ENCODE results near the gene PAK5.

PAK5 gene

DNA sequence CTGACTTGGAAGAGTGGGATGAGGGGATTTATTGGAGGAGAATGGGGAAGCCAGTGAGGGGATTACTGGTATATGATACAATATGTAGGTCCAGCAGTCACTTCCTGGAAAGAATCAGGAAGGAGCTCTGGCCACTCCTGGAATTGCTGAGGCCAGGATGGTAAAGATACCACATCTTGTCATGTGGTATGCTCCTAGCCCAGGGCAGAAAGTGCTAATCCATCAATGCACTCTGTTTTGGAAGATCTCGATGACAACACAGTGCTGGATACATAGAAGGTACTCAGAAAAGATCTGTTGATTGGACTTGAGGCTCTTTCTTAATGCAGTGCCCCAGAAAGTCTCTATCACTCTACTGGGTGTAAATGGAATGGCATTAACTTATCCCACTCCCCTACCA lies 271.9 kb downstream of the PAK5 start:
- DNase-seq: no peak
- Histone ChIP-seq H3K9me2 (replicated peaks; ENCODE audit: insufficient read depth, low read length) (no peaks in the 10 kb centered on the region), H3K79me2 (ENCODE audit: low read length) (no peaks in the 10 kb centered on the region), H3K27me3 (replicated peaks; ENCODE audit: insufficient read depth, low read length) (no peaks in the 10 kb centered on the region), H3K36me3 (replicated peaks; ENCODE audit: insufficient read depth, low read length) (no peaks in the 10 kb centered on the region), H4K20me1 (ENCODE audit: insufficient read depth, low read length) (no peaks in the 10 kb centered on the region), H3K9me3 (replicated peaks; ENCODE audit: insufficient read depth, low read length) (no peaks in the 10 kb centered on the region), H3K9ac (ENCODE audit: low read length) (no peak overlapping the region), H3K4me2 (ENCODE audit: low read depth, low read length) (no peak overlapping the region), H3F3A (ENCODE audit: insufficient read depth, low read length) (no peaks in the 10 kb centered on the region), H3K27ac (ENCODE audit: low read length) (no peak overlapping the region), H3K4me3 (ENCODE audit: low read length) (no peak overlapping the region), H2AFZ (ENCODE audit: low read length) (no peak overlapping the region), H3K4me1 (ENCODE audit: low read length) (no peaks in the 10 kb centered on the region)
- TF ChIP-seq EZH2 (optimal IDR thresholded peaks at IDR 0.05; ENCODE audit: low read depth, low read length): no peak
- TF ChIP-seq, protein P1, sequence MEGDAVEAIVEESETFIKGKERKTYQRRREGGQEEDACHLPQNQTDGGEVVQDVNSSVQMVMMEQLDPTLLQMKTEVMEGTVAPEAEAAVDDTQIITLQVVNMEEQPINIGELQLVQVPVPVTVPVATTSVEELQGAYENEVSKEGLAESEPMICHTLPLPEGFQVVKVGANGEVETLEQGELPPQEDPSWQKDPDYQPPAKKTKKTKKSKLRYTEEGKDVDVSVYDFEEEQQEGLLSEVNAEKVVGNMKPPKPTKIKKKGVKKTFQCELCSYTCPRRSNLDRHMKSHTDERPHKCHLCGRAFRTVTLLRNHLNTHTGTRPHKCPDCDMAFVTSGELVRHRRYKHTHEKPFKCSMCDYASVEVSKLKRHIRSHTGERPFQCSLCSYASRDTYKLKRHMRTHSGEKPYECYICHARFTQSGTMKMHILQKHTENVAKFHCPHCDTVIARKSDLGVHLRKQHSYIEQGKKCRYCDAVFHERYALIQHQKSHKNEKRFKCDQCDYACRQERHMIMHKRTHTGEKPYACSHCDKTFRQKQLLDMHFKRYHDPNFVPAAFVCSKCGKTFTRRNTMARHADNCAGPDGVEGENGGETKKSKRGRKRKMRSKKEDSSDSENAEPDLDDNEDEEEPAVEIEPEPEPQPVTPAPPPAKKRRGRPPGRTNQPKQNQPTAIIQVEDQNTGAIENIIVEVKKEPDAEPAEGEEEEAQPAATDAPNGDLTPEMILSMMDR (IDR thresholded peaks at IDR 0.05; ENCODE audit: low read length): no peak
- no peak for TF ChIP-seq EZH2phosphoT487 (IDR thresholded peaks at IDR 0.05; ENCODE audit: low read length)

DNA sequence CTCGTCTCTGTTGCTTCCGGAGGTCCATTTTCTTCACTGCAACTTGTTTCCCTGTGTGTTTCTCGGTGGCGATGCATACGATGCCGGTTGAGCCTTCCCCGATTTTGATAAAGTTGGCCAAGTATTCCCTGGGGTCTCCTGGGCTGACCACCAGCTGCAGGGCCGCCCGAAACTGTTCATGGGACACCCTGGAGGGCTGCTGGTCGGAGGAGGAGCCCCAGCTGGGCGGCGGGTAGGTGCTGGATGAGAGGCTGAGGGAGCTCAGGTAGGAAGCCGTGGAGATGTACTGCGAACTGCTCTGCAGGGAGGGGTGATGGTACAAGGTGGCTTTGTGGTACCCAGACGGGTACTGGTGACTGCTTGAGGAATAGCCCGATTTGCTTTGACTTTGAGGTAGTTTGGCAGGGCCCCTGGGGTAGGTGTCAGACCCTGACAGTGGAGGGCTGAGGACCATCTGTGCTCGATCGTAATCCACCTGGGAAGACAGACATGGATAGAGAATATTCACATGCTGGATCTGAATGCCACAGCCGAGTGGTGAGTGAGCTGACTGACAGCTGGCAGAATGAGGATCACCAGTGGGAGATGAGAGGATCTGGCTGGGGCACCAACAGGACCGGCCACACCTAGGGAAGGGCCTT lies 272.8 kb downstream of the PAK5 start:
- no peaks in the 10 kb centered on the region for H3F3A ChIP-seq (ENCODE audit: insufficient read depth, low read length)
- H3K9me3 ChIP-seq (replicated peaks; ENCODE audit: insufficient read depth, low read length): no peaks in the 10 kb centered on the region
- H3K9ac ChIP-seq (ENCODE audit: low read length): no peak overlapping the region
- no peaks in the 10 kb centered on the region for H4K20me1 ChIP-seq (ENCODE audit: insufficient read depth, low read length)
- no peak overlapping the region for H3K4me2 ChIP-seq (ENCODE audit: low read depth, low read length)
- no peak for TF ChIP-seq EZH2phosphoT487 (IDR thresholded peaks at IDR 0.05; ENCODE audit: low read length)
- TF ChIP-seq EZH2 (optimal IDR thresholded peaks at IDR 0.05; ENCODE audit: low read depth, low read length): no peak
- TF ChIP-seq, protein P1 (IDR thresholded peaks at IDR 0.05; ENCODE audit: low read length): no peak
- no peak for DNase-seq
- H3K27ac ChIP-seq (ENCODE audit: low read length): no peak overlapping the region
- H3K27me3 ChIP-seq (replicated peaks; ENCODE audit: insufficient read depth, low read length): no peaks in the 10 kb centered on the region
- no peak overlapping the region for H3K4me3 ChIP-seq (ENCODE audit: low read length)
- H2AFZ ChIP-seq (ENCODE audit: low read length): no peak overlapping the region
- no peaks in the 10 kb centered on the region for H3K4me1 ChIP-seq (ENCODE audit: low read length)
- H3K36me3 ChIP-seq (replicated peaks; ENCODE audit: insufficient read depth, low read length): no peaks in the 10 kb centered on the region
- no peaks in the 10 kb centered on the region for H3K79me2 ChIP-seq (ENCODE audit: low read length)
- no peaks in the 10 kb centered on the region for H3K9me2 ChIP-seq (replicated peaks; ENCODE audit: insufficient read depth, low read length)

DNA sequence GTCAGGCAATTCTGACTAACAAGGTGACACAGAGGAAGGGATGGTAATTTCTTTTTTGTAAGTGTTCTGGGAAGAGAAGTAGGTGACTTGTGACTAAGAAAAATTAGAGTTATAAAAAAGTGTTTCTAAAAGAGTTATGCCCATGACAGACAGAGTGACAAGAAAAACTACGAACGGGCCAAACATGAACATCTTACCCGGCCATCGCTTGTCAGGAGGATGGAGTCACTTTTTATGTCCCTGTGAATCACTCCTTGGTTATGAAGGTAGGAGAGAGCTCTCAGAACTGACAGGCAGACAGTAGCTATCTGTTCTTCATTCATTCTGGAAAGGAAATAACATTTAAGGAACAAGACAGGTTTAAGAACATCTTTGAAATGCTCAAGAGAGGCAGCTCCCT lies 281.5 kb downstream of the PAK5 start:
- no peaks in the 10 kb centered on the region for H3F3A ChIP-seq (ENCODE audit: insufficient read depth, low read length)
- no peaks in the 10 kb centered on the region for H3K9me3 ChIP-seq (replicated peaks; ENCODE audit: insufficient read depth, low read length)
- H3K79me2 ChIP-seq (ENCODE audit: low read length): no peaks in the 10 kb centered on the region
- no peak for DNase-seq
- H3K27me3 ChIP-seq (replicated peaks; ENCODE audit: insufficient read depth, low read length): no peaks in the 10 kb centered on the region
- no peaks in the 10 kb centered on the region for H3K4me1 ChIP-seq (ENCODE audit: low read length)
- H2AFZ ChIP-seq (ENCODE audit: low read length): no peak overlapping the region
- no peaks in the 10 kb centered on the region for H4K20me1 ChIP-seq (ENCODE audit: insufficient read depth, low read length)
- no peaks in the 10 kb centered on the region for H3K9me2 ChIP-seq (replicated peaks; ENCODE audit: insufficient read depth, low read length)
- H3K4me3 ChIP-seq (ENCODE audit: low read length): no peak overlapping the region
- H3K27ac ChIP-seq (ENCODE audit: low read length): no peak overlapping the region
- H3K36me3 ChIP-seq (replicated peaks; ENCODE audit: insufficient read depth, low read length): no peaks in the 10 kb centered on the region
- no peak overlapping the region for H3K4me2 ChIP-seq (ENCODE audit: low read depth, low read length)
- TF ChIP-seq EZH2 (optimal IDR thresholded peaks at IDR 0.05; ENCODE audit: low read depth, low read length) (no peak), EZH2phosphoT487 (IDR thresholded peaks at IDR 0.05; ENCODE audit: low read length) (no peak)
- TF ChIP-seq, protein P1 (IDR thresholded peaks at IDR 0.05; ENCODE audit: low read length): no peak
- no peak overlapping the region for H3K9ac ChIP-seq (ENCODE audit: low read length)
